DMS 273 (cell line): ENCODE data around the gene AKT1.

Experiments used
- DNase-seq: peaks from one replicate; lab custom pipeline; 2025; ENCODE audit not compliant: unreplicated experiment; lab: John Stamatoyannopoulos, UW

Gene AKT1

DNA sequence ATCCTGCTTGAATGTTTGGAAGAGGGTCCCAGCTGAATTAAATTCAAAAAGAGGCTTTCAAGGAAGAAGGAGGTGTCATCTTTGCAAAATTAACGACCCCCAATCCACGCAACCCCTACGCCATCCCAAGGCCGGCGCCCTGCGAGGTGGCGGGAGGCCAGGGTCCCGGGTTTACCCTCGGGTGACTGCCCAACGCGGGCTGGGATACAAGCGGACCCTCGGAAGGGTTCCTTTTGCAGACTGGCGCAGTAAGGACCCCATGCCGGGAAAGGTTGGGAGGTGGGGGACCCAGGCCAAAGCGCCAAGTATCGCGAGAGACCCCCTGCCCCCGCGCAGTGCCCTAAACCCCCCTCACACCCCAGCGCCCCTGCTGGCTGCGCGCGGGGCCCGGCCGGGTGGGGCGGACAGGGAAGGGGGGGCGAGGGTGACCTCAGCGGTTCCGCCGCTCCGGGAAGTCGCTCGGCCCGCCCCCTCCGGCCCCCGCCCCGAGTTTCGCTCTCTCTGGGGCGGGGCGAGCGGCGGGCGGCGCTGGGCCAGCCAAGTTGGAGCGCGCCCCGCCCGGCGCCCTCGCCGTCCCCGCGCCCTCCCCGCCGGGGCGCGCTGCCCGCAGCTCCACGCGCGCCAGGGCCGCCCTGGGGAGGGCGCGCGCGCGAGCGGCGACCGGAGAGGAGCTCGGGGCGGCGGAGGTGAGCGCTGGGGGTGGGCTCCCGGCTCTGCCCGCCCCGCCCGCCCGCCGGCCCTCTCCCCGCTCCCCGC lies 4.6 kb upstream of the AKT1 start:
- peak; percentile 91 for DNase-seq

DNA sequence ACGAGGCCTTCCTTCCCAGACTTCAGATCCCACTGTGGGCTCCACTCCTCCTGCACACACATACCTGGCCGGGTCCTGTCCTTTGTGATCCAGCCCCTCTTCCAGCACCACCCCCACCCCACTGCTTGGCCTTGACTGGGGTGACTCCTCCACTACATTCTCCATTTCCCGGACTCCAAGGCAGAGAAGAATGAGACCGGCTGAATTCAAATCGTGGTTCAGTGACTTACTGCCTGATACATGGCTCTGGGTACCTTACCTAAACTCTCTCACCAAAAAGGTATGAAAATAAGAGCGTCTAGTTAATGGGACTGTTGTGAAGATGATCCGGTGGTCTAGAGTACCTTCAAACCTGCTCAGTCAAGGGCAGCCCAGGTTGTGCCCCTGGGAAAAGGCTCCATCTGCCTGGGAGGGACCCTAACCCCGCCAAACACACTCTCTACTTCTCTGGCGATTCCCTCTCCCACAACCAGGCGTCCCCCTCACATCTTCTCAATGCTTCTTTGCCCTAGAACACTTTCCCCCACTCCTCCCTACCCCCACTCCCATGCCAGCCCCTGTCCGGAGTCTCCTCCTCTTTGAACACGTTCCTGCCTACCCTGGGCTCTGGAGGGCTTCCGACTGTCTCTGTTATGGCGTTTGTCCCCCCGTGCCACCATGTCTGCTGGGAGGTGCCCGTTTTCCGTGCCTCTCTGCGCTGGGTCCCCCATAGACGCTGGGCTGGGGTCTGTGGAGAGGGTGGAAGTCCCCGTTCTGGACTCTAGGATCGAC lies 3.9 kb upstream of the AKT1 start:
- DNase-seq: peak; percentile 55

- no peak for DNase-seq
Measured at GRCh38 chr14:104798300-104799243, 3.0 kb upstream of the AKT1 start.

GRCh38 chr14:104797115-104798044 lies 1.8 kb upstream of the AKT1 start:
- peak; percentile 79 for DNase-seq

- no peak for DNase-seq
Measured at GRCh38 chr14:104796687-104797081, 1.1 kb upstream of the AKT1 start.

- DNase-seq: peak; percentile 77
Measured at GRCh38 chr14:104795781-104796686, 486 bp upstream of the AKT1 start.

DNA sequence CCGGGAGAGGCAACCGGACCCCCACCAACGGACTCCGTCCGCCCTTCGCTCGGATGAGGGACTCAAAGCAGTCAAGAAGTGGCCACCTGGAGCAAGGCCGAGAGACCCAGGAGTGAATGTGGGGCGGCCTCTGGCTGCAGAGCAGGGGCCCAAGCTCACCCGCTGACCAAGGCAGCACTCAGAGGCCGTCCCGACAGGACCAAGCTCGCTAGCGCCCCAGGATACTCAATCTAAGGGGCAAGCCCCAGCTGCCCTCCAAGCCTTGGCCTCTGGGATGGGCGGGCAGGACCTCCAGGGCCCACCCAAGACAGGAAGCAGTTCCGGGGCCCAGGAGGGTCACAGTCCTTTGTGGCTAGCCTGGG lies 936 bp downstream of the AKT1 start:
- DNase-seq: no peak

- peak; percentile 73 for DNase-seq
Measured at GRCh38 chr14:104794099-104794498, 1.4 kb downstream of the AKT1 start.

DNA sequence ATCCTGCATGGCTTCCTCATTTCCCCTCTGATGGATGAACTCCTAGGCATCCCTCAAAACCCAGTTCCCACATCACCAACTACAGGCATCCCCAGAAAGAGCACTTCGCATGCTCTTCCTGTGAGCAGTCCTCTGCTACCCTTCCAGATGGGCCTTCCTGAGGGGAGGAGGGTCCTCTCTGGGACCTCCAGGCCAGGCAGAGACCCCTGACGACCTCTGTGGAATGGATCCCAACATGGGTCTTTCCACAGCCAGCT lies 1.9 kb downstream of the AKT1 start:
- DNase-seq: no peak

DNA sequence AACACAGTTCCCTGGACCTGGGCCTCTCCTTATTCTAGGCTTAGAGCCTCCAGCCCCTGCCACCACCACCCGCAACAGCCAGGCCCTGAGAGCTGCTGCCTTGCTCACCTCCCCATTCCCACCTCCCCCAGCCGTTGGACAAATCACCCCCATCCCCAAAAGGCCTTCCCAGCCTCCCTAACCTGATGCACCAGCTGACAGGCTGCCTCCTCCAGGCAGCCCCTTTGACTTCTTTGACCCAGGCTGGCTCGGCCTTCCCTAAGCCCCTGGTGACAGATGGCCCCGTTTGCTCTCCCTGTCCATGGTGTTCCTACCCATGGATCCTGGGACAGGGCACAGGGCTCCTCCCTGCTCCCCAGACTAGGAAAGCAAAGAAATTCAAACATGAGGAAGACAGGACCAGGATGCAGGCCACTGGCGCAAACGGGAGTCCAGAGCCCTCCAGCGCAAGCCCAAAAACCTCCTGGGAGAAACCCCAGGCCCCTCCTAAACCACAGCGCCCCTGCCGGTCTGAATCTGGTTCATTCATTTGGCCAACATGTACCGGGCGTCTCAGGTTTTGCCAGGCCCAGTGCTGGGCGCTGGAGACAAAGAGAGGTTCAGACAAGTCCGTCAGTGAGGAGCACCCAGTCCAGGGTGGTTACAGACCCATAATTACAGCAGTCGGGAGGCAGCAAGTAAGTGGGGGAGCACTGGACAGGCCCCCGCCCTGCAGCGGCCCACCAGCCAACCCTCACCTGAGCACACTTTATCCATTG lies 2.4 kb downstream of the AKT1 start:
- no peak for DNase-seq

DNA sequence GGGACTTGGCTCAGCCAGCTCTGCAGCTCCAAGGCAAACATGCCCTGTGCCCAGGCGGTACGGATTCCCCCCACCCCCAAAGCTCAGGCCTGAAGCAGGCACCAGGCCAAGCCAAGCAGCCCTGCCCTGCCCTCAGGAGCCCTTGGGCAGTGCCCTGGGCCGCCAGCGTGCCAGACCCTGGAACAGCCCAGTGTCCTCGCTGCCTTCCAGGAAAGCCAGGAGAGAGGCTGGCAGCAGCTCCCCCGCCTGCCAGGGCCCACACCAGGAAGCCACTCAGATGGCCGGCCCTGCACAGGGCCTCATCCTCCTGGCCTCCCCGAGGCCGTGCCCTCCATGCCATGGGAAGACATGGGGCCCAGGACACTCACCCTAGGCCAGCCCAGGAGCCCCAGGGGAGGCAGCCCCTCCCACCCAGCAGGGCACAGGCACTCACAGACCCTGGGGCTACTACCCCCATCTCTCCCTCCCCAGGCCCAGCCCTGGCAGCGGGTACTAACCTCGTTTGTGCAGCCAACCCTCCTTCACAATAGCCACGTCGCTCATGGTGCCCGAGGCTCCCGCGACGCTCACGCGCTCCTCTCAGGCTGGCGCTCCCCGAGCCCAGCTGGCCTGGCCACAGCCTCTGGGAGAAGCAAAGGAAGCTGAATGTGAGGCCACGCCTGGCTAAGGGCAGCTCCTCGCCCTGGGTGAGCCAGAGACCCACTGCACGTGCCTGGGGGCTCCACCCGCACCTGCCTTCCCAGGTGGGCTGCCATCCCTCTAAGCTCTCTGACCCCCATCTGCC lies 3.3 kb downstream of the AKT1 start:
- DNase-seq: peak; percentile 47

- no peak for DNase-seq
Measured at GRCh38 chr14:104791425-104791824, 4.1 kb downstream of the AKT1 start.

GRCh38 chr14:104789752-104790743 lies 5.5 kb downstream of the AKT1 start:
- no peak for DNase-seq

DNA sequence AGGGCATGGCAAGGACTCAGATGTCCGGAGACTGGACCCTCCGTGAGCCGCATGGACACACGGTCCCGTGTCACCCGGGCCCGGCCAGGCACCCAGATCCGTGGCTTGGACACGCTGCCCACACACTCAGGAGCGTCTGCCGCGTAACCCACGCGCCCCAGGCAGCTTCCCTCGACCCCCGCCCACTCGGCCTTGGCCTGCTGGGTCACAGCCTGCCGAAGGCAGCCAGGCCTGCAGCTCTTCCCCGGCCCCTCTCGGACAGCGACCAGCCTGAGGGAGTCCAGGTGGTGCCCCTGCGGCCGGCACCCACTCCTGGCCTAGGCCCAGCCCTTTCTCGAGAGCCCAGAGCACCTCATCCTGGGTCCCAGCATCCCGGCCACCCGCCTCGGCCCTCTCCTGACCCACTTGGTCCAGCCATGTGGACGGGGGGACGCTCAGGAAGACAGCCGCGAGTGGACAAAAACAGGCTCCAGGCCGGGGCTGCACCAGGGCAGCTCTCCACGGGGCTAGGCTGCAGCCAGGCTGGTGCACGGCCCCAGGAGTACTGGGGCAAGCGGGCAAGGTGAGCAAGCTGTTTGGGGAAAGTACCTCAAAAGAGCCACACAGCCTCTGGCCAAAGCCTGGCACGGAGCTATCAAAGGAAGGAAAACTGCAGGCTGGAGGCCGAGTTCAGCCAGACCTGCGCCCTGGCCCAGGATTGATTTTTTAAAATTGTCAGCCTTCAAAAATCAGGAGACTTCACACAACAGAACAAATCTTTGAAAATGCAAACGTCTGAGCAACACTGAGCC lies 6.5 kb downstream of the AKT1 start:
- no peak for DNase-seq

- peak; percentile 96 for DNase-seq
Measured at GRCh38 chr14:104788161-104788818, 7.3 kb downstream of the AKT1 start.

- DNase-seq: no peak
Measured at GRCh38 chr14:104787736-104788135, 7.8 kb downstream of the AKT1 start.
